GM18909 (cell line): Measurements from ENCODE around the gene ARHGEF9.
"Not testable (repeated sequence)": the region's sequence is repeated elsewhere in the genome, so short reads cannot be mapped to it uniquely, and the experiment has no call there.

Experiments used
- ATAC-seq: cut with Tn5 transposase; IDR thresholded peaks from one replicate; pipeline ENCODE4 v1.9.1; 2021; ENCODE audit warnings: mild to moderate bottlenecking; ENCODE audit not compliant: unreplicated experiment, poor library complexity

The ARHGEF9 gene

GRCh38 chrX:63664741-63665140 is 120.3 kb downstream of the ARHGEF9 start:
- no peak for ATAC-seq

- ATAC-seq = no peak
Observed at GRCh38 chrX:63664083-63664482, 120.9 kb downstream of the ARHGEF9 start.

GRCh38 chrX:63661676-63662075 is 123.3 kb downstream of the ARHGEF9 start:
- ATAC-seq = no peak

- ATAC-seq = no peak
Observed at GRCh38 chrX:63658920-63659319, 126.1 kb downstream of the ARHGEF9 start.

GRCh38 chrX:63657821-63658220 is 127.2 kb downstream of the ARHGEF9 start:
- no peak for ATAC-seq

GRCh38 chrX:63656871-63657580 is 128.0 kb downstream of the ARHGEF9 start:
- ATAC-seq = no peak

- no peak for ATAC-seq
Observed at GRCh38 chrX:63652086-63652765, 132.8 kb downstream of the ARHGEF9 start.

- not testable (repeated sequence) for ATAC-seq
Observed at GRCh38 chrX:63645748-63646147, 139.3 kb downstream of the ARHGEF9 start.

- ATAC-seq = no peak
Observed at GRCh38 chrX:63635750-63636149, 149.3 kb downstream of the ARHGEF9 start.

- no peak for ATAC-seq
Observed at GRCh38 chrX:63613531-63614028, 171.4 kb downstream of the ARHGEF9 start.

- no peak for ATAC-seq
Observed at GRCh38 chrX:63585936-63586335, 199.1 kb downstream of the ARHGEF9 start.
